MV-4-11 (cell line): ENCODE data around the gene MYOZ1.
"Not testable (repeated sequence)": the region's sequence is repeated elsewhere in the genome, so short reads cannot be mapped to it uniquely, and the experiment has no call there.

Source experiments
- DNase-seq: peaks from one replicate; lab custom pipeline; 2025; lab: John Stamatoyannopoulos, UW

The MYOZ1 gene

DNA sequence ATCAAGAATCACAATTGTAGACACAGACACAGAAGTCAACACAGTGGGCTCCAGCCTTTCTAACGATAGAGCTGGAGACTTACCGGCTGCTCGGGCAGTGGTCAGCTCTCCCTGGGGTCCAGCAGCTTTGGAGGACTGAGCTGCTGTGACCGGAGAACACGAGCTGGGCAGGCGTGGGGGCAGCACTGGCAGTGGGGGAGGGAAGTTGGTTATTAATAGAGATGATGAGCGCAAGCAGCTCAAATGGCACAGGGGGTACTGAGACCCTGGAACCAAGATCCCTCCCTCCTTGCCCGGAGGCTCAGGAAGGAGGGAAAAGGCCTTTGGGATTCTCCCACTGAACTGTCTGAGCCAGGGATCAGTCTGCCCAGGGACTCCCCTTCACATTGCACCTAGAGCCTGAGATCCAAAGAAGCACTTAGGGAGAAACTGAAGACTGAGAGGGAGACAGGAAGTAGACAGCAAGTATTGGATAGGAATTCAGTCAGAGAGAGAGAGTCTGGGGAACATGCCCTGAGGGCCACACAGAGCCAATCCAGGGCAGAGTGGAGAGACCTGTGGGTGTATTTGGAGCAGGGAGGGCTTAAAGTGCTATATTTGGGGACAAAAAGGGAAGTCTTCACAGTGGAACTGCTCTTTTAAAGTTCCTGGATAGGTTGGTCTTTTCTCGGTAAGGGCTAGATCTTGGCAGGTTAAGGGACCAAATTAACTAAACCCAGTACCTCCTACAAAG lies at the start of gene MYOZ1:
Gene MYOZ1, minus strand, starts transcription at position 147 of the 733 bp plus-strand sequence. CDS start 1,457 bp downstream, outside the sequence.
- DNase-seq: peak; percentile 67

DNA sequence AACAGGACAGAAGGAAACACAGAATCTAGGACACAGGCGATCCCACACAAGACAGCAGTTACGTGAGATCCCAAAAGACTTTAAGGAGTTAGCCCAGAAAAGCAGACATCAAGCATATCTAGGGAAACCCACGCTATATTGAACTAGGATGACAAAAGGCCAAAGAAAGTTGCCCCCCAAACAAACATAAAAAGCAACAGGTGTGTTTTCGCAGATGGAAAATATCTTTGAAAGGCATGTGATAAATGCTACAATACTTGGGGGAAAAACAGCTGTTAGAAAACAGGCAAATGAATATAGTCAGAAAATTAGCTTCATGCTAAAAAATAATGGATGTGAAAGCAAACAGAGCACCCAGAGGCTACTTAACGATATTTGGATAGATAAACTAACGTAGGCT lies 49.5 kb upstream of the MYOZ1 start:
- DNase-seq: not testable (repeated sequence)

DNA sequence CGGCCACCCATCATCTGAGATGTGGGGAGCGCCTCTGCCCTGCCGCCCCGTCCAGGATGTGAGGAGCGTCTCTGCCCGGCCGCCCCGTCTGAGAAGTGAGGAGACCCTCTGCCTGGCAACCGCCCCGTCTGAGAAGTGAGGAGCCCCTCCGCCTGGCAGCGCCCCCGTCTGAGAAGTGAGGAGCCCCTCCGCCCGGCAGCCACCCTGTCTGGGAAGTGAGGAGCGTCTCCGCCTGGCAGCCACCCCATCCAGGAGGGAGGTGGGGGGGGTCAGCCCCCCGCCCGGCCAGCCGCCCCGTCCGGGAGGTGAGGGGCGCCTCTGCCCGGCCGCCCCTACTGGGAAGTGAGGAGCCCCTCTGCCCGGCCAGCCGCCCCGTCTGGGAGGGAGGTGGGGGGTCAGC lies 48.3 kb upstream of the MYOZ1 start:
- not testable (repeated sequence) for DNase-seq

GRCh38 chr10:73687641-73688040 lies 46.4 kb upstream of the MYOZ1 start:
- DNase-seq: not testable (repeated sequence)

GRCh38 chr10:73674546-73674945 lies 33.3 kb upstream of the MYOZ1 start:
- DNase-seq: not testable (repeated sequence)

DNA sequence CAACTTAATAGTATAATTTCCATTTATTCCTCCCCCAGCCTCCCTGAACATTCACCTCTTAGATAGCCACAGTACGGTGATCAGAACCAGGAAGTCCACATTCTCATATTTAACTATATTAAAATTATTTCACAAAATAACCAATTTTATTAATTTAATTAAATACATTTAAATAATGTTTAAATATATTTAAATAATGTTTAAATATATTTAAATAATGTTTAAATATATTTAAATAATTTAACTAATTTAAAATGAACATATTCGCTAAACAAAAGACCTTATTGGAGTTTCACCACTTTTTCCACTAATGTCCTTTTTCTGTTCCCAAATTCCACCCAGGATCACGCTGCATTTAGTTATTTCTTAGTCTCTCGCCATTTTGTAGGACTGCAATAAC lies 27.1 kb upstream of the MYOZ1 start:
- DNase-seq: not testable (repeated sequence)

DNA sequence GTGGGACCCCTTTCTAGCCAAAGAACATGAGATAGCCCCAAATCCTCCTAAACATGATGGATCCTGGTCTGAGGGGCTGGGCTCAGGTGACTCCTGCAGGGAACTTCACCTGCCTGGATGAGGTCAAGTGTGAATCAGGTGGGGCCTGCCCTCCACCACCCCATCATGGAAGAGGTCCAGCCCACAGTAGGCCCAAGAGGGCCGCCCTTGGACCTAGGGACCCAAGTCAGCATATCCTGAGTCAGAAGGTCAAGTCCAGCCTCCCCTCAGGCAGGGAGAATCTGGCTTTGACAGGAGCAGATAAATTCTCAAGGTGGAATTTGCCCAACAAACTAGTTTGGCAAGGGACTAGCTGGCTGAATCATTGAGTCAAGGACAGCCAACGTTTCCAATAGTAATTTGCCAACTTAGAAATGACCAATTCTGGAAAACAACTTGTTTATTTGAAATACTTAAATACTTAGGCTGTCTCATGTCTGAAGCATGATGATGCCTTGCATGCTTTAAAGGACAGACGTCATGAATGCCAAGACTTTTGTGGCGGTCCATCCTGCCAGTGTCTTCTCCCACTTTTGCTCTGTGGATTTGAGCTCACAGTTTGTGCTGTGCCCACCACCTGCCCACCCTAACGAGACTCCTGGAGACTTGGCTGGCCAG lies 25.0 kb upstream of the MYOZ1 start:
- DNase-seq: not testable (repeated sequence)

DNA sequence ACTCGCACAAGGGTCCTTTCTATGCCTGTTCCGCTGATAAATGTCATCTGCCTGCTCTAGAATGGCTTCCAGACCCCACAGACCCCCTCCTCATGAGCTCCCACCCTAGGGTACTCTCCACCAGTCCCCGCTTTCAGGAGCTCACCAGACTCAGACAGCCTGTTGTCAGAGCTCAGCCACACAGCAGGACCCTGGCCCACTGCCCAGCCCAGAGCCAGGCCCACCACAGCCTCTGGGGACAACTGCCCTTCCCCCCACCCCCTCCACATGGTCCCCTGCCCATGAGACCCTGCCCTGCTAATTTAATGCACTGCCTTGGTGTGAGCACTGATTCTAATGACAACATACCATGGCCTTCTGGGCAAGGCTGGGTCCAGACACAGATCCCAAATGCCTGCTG lies 24.3 kb upstream of the MYOZ1 start:
- DNase-seq: not testable (repeated sequence)

DNA sequence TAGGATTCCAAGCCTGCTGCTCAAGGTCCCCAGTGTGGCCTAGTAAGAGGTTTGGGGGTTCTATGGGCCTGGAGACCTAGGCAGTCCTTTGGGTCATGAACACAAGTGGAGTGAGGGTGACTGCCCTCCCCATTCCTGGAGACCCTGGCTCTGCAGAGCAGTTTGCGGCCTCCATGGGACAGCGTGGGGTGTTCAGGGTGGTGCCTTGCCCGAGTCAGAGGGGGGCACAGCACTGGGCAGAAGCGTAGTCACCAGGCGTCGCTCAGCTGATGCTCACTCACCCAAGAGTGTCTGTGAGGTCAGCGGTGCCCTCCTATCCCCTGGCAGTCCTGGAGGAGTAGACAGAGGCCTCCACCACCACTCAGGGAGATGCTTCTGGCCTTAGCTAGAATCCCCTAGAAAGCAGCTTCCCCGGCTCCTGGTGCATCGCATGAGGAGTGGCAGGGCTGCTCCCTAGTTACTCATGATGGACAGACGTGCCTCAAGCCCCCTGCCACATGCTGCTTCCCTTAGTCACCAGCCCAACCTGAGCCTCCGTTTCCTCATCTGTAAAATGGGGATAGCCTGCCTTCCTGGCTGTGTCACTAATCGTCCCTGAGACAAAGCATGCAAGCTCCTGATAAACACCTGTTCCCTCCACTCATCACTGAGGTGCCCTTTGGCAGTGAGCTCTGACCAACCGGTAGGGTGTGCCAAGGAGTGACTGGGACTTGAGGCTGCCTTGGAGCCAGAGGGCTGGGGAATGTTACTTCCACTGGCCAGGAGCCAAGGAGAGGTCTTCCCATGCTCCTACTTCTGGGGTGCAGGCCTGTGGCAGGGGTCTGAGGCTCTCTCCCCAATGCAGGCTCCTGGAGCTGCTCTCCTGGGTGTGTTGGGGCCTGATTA lies 23.1 kb upstream of the MYOZ1 start:
- not testable (repeated sequence) for DNase-seq

- not testable (repeated sequence) for DNase-seq
These were observed 22.3 kb upstream of the MYOZ1 start for GRCh38 chr10:73663621-73664020.

GRCh38 chr10:73662705-73663104 lies 21.4 kb upstream of the MYOZ1 start:
- not testable (repeated sequence) for DNase-seq

DNA sequence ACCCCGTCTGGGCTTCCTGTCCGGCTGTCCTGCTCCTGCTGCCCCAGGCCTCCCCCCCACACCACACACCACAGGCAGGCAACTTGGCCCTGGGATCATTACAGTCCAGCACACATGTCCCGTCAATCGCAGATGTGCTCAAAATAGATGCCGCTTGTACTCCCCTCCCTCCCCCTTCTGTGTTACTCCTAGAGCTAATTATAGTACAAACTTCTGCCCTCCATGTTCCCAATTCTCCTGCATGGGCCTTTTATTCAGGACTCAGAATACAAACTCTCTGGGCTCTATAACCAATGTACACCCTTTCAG lies 14.7 kb upstream of the MYOZ1 start, which contains the start of gene SYNPO2L:
Gene SYNPO2L, minus strand, starts transcription at position 40 of the 309 bp plus-strand sequence. CDS start 107 bp downstream, outside the sequence.
- DNase-seq: no peak

DNA sequence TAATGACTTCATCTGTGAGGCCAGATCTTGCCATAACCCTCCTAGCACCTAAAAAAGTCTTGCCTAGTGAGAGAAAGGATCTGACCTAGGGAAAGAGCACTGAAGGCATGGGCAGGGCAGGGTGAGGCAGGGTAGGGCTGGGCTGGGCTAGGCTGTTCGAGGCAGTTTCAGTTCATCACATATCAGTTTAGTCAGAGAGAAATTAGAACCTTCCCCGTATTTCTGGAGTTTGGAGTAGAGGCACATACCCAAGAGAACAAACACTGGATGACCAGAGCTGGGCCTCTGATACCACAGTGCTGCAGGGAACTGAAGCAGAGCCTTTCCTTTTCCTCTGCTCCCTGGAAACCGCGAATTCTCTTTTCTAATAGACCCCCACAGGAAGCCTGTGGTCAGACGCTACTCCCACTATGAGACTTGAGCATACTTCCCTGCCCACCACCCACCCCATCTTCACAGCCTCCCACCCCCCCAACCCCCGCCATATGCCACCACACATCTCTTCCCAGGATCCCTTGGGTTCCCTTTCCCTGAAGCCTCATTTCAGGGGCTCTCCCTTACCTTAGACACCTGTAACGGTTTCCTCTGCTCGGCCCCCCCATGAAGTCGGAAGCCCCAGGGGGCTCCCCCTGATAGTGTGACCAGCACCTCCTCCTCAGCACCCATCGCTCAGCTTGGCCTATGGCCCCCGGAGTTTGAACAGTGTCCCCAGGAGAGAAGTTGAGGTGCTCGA lies 14.1 kb upstream of the MYOZ1 start:
- peak; percentile 18 for DNase-seq

DNA sequence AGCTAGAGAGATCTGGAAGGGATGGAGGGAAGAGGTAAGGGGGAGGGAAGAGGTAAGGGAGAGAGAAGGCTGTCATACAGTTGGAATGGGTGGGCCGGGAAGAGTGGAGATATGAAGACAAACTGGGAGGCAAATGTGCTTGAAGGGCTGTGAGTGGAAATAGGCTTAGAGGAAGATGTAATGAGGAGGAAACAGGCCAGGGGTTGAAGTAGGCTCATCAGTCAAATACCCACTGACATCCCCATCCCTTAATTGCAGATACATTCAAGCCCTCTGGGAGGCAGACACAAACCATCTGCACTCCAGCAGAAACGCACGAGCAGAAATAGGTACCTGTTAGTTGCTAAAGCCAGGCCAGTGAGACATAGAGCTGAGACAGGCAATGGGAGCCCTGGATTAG lies 12.4 kb upstream of the MYOZ1 start:
- peak; percentile 49 for DNase-seq

DNA sequence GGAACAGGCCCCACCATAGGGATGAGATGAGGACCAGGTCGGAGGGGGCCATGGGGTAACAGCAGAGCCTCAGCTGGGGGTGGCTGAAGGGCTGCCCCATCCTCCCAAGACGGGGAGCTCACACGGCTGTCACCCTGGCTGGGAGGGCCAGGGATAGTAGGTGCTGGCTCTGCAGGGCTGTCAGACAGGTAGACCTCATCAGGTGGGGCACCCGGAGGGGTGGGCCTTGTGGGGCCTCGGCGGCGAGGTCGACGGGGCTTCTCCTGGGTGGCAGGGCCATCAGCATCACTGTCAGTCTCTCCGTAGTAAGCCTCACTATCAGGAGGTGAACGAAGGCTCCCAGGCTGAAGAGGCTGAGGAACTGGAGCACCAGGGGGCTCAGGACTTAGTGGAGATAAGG lies 11.9 kb upstream of the MYOZ1 start:
- DNase-seq: no peak

DNA sequence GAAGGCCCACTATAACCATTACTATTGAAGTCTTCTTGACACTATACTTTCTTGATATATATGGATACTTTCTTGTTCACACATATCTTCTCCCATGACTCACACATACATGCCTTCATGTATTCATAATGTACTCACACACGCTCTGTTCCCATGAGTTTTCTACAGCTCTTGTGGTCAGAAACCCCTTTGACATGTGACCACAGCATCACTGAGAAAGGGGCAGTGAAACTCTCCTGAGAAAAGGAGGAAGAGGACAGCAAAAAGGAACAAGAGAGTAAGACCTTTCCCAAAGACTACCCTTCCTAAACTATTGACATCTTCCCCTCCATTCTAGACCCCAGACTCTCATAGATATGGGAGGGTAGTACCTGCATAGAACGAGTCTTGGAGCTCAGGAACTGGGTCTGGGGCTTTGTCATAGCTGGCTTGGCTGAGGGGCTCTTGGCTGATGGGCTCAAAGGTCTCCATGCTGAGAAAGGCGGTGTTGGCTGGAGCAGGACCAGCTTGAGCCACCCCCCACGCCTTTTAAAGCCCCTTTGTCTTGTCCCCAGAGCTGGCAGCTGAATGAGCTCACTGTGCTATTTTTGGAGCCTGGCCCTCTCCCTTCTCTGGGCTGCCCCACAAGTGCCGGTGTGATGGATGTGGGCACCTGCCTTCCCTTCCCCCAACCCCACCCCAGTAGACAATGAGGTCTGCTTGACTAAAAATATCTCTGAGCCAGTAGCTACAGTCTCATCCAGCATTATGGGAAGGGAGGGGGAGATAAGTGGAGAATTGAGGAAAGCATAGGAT lies 9.5 kb upstream of the MYOZ1 start:
- DNase-seq: peak; percentile 98

GRCh38 chr10:73649876-73650536 lies 8.7 kb upstream of the MYOZ1 start:
- DNase-seq: no peak

GRCh38 chr10:73648975-73649829 lies 7.9 kb upstream of the MYOZ1 start:
- DNase-seq: no peak

DNA sequence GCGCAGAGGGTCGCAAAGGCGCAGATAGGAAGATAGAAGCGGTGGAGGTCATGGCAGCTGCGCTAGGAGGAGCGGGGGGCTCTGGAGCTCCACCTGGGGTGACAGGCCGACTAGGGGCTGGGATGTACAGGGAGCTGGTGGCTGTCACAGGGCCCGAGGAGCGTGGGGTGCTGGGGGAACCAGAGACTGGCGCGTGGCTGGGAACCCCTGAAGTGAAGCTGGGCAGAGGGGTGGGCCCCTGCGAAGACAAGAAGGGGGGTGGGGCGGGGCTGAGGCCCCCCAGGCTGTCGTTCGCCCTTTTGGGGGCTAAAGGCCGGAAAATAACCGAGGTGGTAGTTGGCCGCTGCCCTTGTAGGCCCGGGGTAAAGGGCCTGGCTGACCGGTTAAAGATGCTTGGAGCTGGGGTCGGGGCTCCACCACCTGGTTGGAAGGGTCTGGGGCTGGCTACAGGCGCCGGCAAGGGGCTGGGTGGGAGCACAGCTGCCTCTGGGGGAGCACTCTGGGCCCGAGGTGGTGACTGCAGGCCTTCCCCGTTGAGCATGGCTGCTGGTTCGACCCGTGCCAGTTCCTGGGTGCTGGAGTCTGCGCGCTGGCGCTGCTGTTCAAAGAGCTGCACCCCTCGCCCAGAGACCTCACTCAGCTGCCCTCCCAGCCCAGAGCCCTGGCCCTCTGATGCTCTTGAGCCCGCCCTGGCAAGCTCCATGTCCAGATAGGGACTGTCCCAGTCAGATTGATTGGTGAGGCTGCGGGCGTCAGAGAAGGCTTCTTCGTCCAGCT lies 6.8 kb upstream of the MYOZ1 start:
- DNase-seq: no peak
